WTC11 (cell line): ENCODE results near the gene ARHGEF1. TPM values are rescaled to one million over a fixed set of nuclear protein-coding genes. Genes with fewer than 3 reads are reported as not detected.

Experiments
- ATAC-seq: fragments of 200-7000 bp; cut with Tn5 transposase; 2 replicates; pipeline ENCODE4 v1.10.0; 2021; ENCODE audit warnings: mild to moderate bottlenecking, moderate library complexity
- CTCF ChIA-PET: fragments of 300-600 bp; sonication (Branson Sonifier 250); formaldehyde crosslinking; loops from one replicate; lab custom pipeline; 2021; ENCODE audit warnings: antibody characterized with exemption; lab: Charles Lee
- POLR2A ChIA-PET: fragments of 350-600 bp; sonication (Branson Sonifier 250); formaldehyde crosslinking; loops from one replicate; lab custom pipeline; 2021; ENCODE audit warnings: antibody characterized with exemption; lab: Charles Lee
- DNase-seq: peaks from one replicate; pipeline ENCODE4 v3.0.0; 2021; ENCODE audit warnings: low spot score
- H3K27ac Mint-ChIP-seq: 2 replicates; pipeline ENCODE4 v1.8.0; 2021; ENCODE audit warnings: mixed read lengths
- H3K27me3 Mint-ChIP-seq: 2 replicates; pipeline ENCODE4 v1.8.0; 2021; ENCODE audit warnings: low read depth, mild to moderate bottlenecking, moderate library complexity, mixed read lengths
- H3K36me3 Mint-ChIP-seq: 2 replicates; pipeline ENCODE4 v1.8.0; 2021; ENCODE audit warnings: mixed read lengths
- H3K4me1 Mint-ChIP-seq: 2 replicates; pipeline ENCODE4 v1.8.0; 2022; ENCODE audit warnings: mixed read lengths
- H3K4me3 Mint-ChIP-seq: 2 replicates; pipeline ENCODE4 v1.8.0; 2021; ENCODE audit warnings: mild to moderate bottlenecking, moderate library complexity, mixed read lengths
- H3K9me3 Mint-ChIP-seq: 2 replicates; pipeline ENCODE4 v1.8.0; 2021; ENCODE audit warnings: mixed read lengths
- AR ChIP-seq: fragments of 250-450 bp; sonication (Bioruptor Pico); IDR thresholded peaks from 2 replicates; pipeline ENCODE4 v1.9.0; 2021; ENCODE audit warnings: mild to moderate bottlenecking
- E2F1 ChIP-seq: sonication (generic); formaldehyde crosslinking; IDR thresholded peaks from 2 replicates; pipeline ENCODE4 v1.8.0; 2022; ENCODE audit warnings: mild to moderate bottlenecking, missing genetic modification reagents
- EMX1 ChIP-seq: fragments of 250-450 bp; sonication (Bioruptor Pico); IDR thresholded peaks from 2 replicates; pipeline ENCODE4 v1.8.0; 2021; ENCODE audit warnings: mild to moderate bottlenecking
- ERG ChIP-seq: fragments of 250-450 bp; sonication (Bioruptor Pico); IDR thresholded peaks from 2 replicates; pipeline ENCODE4 v1.8.0; 2021; ENCODE audit warnings: mild to moderate bottlenecking
- JUN ChIP-seq: sonication (generic); formaldehyde crosslinking; IDR thresholded peaks from 2 replicates; pipeline ENCODE4 v1.8.0; 2023; ENCODE audit warnings: mild to moderate bottlenecking, missing genetic modification reagents
- NFATC4 ChIP-seq: fragments of 250-450 bp; sonication (Bioruptor Pico); IDR thresholded peaks from 2 replicates; pipeline ENCODE4 v1.9.0; 2021; ENCODE audit warnings: mild to moderate bottlenecking
- PRDM15 ChIP-seq: sonication (generic); formaldehyde crosslinking; IDR thresholded peaks from 2 replicates; pipeline ENCODE4 v1.8.0; 2022; ENCODE audit warnings: missing genetic modification reagents
- SMAD4 ChIP-seq: sonication (generic); formaldehyde crosslinking; IDR thresholded peaks from 2 replicates; pipeline ENCODE4 v1.8.0; 2022; ENCODE audit warnings: mild to moderate bottlenecking, missing genetic modification reagents
- SP1 ChIP-seq: sonication (generic); formaldehyde crosslinking; conservative IDR thresholded peaks from 2 replicates; pipeline ENCODE4 v1.8.1; 2022; ENCODE audit warnings: missing genetic modification reagents
- TEAD1 ChIP-seq: sonication (generic); formaldehyde crosslinking; IDR thresholded peaks from 2 replicates; pipeline ENCODE4 v1.8.0; 2022; ENCODE audit warnings: mild to moderate bottlenecking, missing genetic modification reagents
- USF1 ChIP-seq: sonication (generic); formaldehyde crosslinking; IDR thresholded peaks from 2 replicates; pipeline ENCODE4 v1.8.0; 2022; ENCODE audit warnings: mild to moderate bottlenecking, missing genetic modification reagents
- ZNF121 ChIP-seq: sonication (generic); formaldehyde crosslinking; IDR thresholded peaks from 2 replicates; pipeline ENCODE4 v1.8.0; 2023; ENCODE audit warnings: missing genetic modification reagents
- ZNF416 ChIP-seq: fragments of 250-450 bp; sonication (Bioruptor Pico); IDR thresholded peaks from 2 replicates; pipeline ENCODE4 v1.9.0; 2021; ENCODE audit warnings: mild to moderate bottlenecking, inconsistent platforms
- ZNF425 ChIP-seq: fragments of 250-450 bp; sonication (Bioruptor Pico); conservative IDR thresholded peaks from 2 replicates; pipeline ENCODE4 v1.9.0; 2021; ENCODE audit warnings: mild to moderate bottlenecking
- ZSCAN18 ChIP-seq: fragments of 250-450 bp; sonication (Bioruptor Pico); IDR thresholded peaks from 2 replicates; pipeline ENCODE4 v2.1.2; 2022; ENCODE audit warnings: mild to moderate bottlenecking, moderate library complexity
- total RNA-seq: library from RNA; stranded (reverse); gene quantifications from 3 replicates; pipeline ENCODE4 v1.2.3, GENCODE V29; 2021

Gene ARHGEF1
- total RNA-seq, 1 experiment from 2014 or later = 102 TPM

- TF ChIP-seq USF1 (CRISPR knock-in tag) (no peak), JUN (no peak), ERG (CRISPR knock-in tag) (no peak), ZSCAN18 (no peak), SMAD4 (CRISPR knock-in tag) (no peak), PRDM15 (CRISPR knock-in tag) (no peak)
Measured at GRCh38 chr19:41863209-41863931, 19.6 kb upstream of the ARHGEF1 start (continued).

- ChIA-PET POLR2A (interaction anchor here (0.8 to 1.2 kb wide), 2 partner anchors 9 to 75 kb away, joined by 3 read pairs; no protein-coding TSS in a partner anchor), CTCF (interaction anchor here (0.5 to 1.5 kb wide), 3 partner anchors 9 to 1336 kb away, joined by 3 read pairs; no protein-coding TSS in a partner anchor)
- Mint-ChIP-seq H3K36me3 (peaks cover 76% of the 10 kb centered on the region), H3K4me1 (peaks cover 53% of the 10 kb centered on the region), H3K27ac (peak overlapping the region; percentile 94), H3K4me3 (peak overlapping the region; percentile 36), H3K27me3 (no peaks in the 10 kb centered on the region), H3K9me3 (no peaks in the 10 kb centered on the region)
- ATAC-seq (no peak), DNase-seq (no peak)
- 0 out of 2 replicates have a peak, but pooled peaks have one; percentile 46 for TF ChIP-seq ZNF416 (CRISPR knock-in tag)
- TF ChIP-seq ZNF425 (CRISPR knock-in tag) = 0 out of 2 replicates have a peak, but pooled peaks have one; percentile 36
- no peak for TF ChIP-seq SP1
Measured at GRCh38 chr19:41864374-41864773, 18.6 kb upstream of the ARHGEF1 start.

GRCh38 chr19:41866284-41866683 lies 16.7 kb upstream of the ARHGEF1 start:
- TF ChIP-seq JUN (no peak), ZNF121 (CRISPR knock-in tag) (no peak), AR (CRISPR knock-in tag) (0 out of 2 replicates have a peak, but pooled peaks have one; percentile 0), E2F1 (CRISPR knock-in tag) (no peak), EMX1 (CRISPR knock-in tag) (peak; percentile 24; the same call in 1 of the 2 replicates), TEAD1 (CRISPR knock-in tag) (no peak), NFATC4 (peak; percentile 21; the same call in 1 of the 2 replicates)
- Mint-ChIP-seq H3K27me3 (no peaks in the 10 kb centered on the region), H3K36me3 (peaks cover 83% of the 10 kb centered on the region), H3K4me3 (peak overlapping the region; percentile 22), H3K27ac (peak overlapping the region; percentile 82), H3K4me1 (peaks cover 47% of the 10 kb centered on the region), H3K9me3 (no peaks in the 10 kb centered on the region)
- CTCF ChIA-PET = interaction anchor here (1.1 kb wide), 1 partner anchor 159 kb away, joined by 3 read pairs; no protein-coding TSS in a partner anchor
- ATAC-seq (peak; percentile 4), DNase-seq (no peak)
- POLR2A ChIA-PET = interaction anchor here (0.6 kb wide), 1 partner anchor 16 kb away, joined by 3 read pairs; no protein-coding TSS in a partner anchor
